Subcutaneous abdominal adipose tissue (tissue), 5 donors: ENCODE measurements around the gene WNT3.
A peak's percentile ranks its signal among the peaks of the same experiment; 100 is the strongest.

Experiments
- H3K27ac ChIP-seq: one replicate; pipeline ENCODE4 v1.7.0; 2013; ENCODE audit warnings: low read depth, mild to moderate bottlenecking, inconsistent platforms, low read length, moderate library complexity
- H3K27me3 ChIP-seq, 5 donors: one replicate each; pipeline ENCODE4 v1.7.0; 2013; ENCODE audit warnings: low read length in 5 of 5, inconsistent platforms in 1 of 5; ENCODE audit not compliant: control insufficient read depth in 5 of 5, insufficient read depth in 4 of 5
- H3K36me3 ChIP-seq, 5 donors: one replicate each; pipeline ENCODE4 v1.7.0; 2013; ENCODE audit warnings: low read length in 5 of 5; ENCODE audit not compliant: control insufficient read depth in 5 of 5, insufficient read depth in 5 of 5
- H3K4me1 ChIP-seq, 5 donors: one replicate each; pipeline ENCODE4 v1.7.0; 2013; ENCODE audit warnings: low read length in 5 of 5, mild to moderate bottlenecking in 3 of 5, moderate library complexity in 1 of 5; ENCODE audit not compliant: control insufficient read depth in 5 of 5, insufficient read depth in 5 of 5
- H3K4me3 ChIP-seq, 5 donors: one replicate each; pipeline ENCODE4 v1.7.0; 2013; ENCODE audit warnings: low read length in 5 of 5, low read depth in 1 of 5
- H3K9ac ChIP-seq, 5 donors: one replicate each; pipeline ENCODE4 v1.7.0; 2013; ENCODE audit warnings: low read length in 5 of 5, mild to moderate bottlenecking in 4 of 5, moderate library complexity in 3 of 5
- H3K9me3 ChIP-seq, 5 donors: one replicate each; pipeline ENCODE4 v1.7.0; 2013; ENCODE audit warnings: low read length in 5 of 5; ENCODE audit not compliant: control insufficient read depth in 5 of 5
- donor health status: healthy.
- donor health status: healthy.
- donor health status: healthy.
- donor health status: healthy.
- donor health status: healthy.

The WNT3 gene

GRCh38 chr17:46776298-46777005 is 42.0 kb downstream of the WNT3 start:
- Histone ChIP-seq H3K27ac (no peak overlapping the region), H3K4me3 (no peak overlapping the region), H3K4me1 (peaks cover 0 to 6% (median 6%) of the 10 kb centered on the region in 5 donors), H3K36me3 (no peaks in the 10 kb centered on the region), H3K27me3 (peaks cover 2 to 27% (median 17%) of the 10 kb centered on the region in 5 donors), H3K9me3 (no peaks in the 10 kb centered on the region), H3K9ac (no peak overlapping the region)

- Histone ChIP-seq H3K27ac (no peak overlapping the region), H3K27me3 (peaks cover 4 to 39% (median 25%) of the 10 kb centered on the region in 5 donors), H3K4me1 (peaks cover 0 to 26% (median 23%) of the 10 kb centered on the region in 5 donors), H3K9ac (no peak overlapping the region), H3K9me3 (no peaks in the 10 kb centered on the region), H3K36me3 (no peaks in the 10 kb centered on the region), H3K4me3 (no peak overlapping the region)
Observed at GRCh38 chr17:46774108-46774737, 44.3 kb downstream of the WNT3 start.

GRCh38 chr17:46773676-46774075 is 44.8 kb downstream of the WNT3 start:
- Histone ChIP-seq H3K27me3 (peaks cover 6 to 41% (median 25%) of the 10 kb centered on the region in 5 donors), H3K4me1 (peaks cover 0 to 26% (median 24%) of the 10 kb centered on the region in 5 donors), H3K36me3 (no peaks in the 10 kb centered on the region), H3K4me3 (no peak overlapping the region), H3K27ac (no peak overlapping the region), H3K9ac (no peak overlapping the region), H3K9me3 (no peaks in the 10 kb centered on the region)

- Histone ChIP-seq H3K36me3 (no peaks in the 10 kb centered on the region), H3K9me3 (no peaks in the 10 kb centered on the region), H3K27ac (no peak overlapping the region), H3K4me3 (no peak overlapping the region), H3K9ac (no peak overlapping the region), H3K4me1 (peaks cover 0 to 26% (median 24%) of the 10 kb centered on the region in 5 donors), H3K27me3 (peaks cover 10 to 40% (median 25%) of the 10 kb centered on the region in 5 donors)
Observed at GRCh38 chr17:46773221-46773605, 45.3 kb downstream of the WNT3 start.

- Histone ChIP-seq H3K4me1 (peaks cover 1 to 26% (median 24%) of the 10 kb centered on the region in 5 donors), H3K9me3 (no peaks in the 10 kb centered on the region), H3K9ac (peak overlapping the region in 2 of 5 donors; percentile 23 to 39), H3K4me3 (peak overlapping the region in 4 of 5 donors; percentile 37 to 64 (median 56)), H3K36me3 (no peaks in the 10 kb centered on the region), H3K27ac (no peak overlapping the region), H3K27me3 (peaks cover 10 to 35% (median 23%) of the 10 kb centered on the region in 5 donors)
Observed at GRCh38 chr17:46772475-46773220, 45.8 kb downstream of the WNT3 start.

- H3K4me1 ChIP-seq, result peaks cover 1 to 26% (median 24%) of the 10 kb centered on the region in 5 donors
- no peak overlapping the region for H3K27ac ChIP-seq
- peaks cover 6 to 31% (median 18%) of the 10 kb centered on the region in 5 donors for H3K27me3 ChIP-seq
- peak overlapping the region; percentile 37 to 64 (median 55) for H3K4me3 ChIP-seq
- H3K9me3 ChIP-seq, result no peaks in the 10 kb centered on the region
- no peaks in the 10 kb centered on the region for H3K36me3 ChIP-seq
- H3K9ac ChIP-seq, result peak overlapping the region in 2 of 5 donors; percentile 23 to 39
Observed at GRCh38 chr17:46771561-46772474, 46.7 kb downstream of the WNT3 start.

GRCh38 chr17:46770818-46771560 is 47.5 kb downstream of the WNT3 start:
- Histone ChIP-seq H3K36me3 (no peaks in the 10 kb centered on the region), H3K4me3 (peak overlapping the region in 4 of 5 donors; percentile 39 to 60 (median 46)), H3K9me3 (no peaks in the 10 kb centered on the region), H3K4me1 (peaks cover 1 to 26% (median 24%) of the 10 kb centered on the region in 5 donors), H3K9ac (peak overlapping the region in 4 of 5 donors; percentile 10 to 33 (median 28)), H3K27me3 (peaks cover 6 to 31% (median 14%) of the 10 kb centered on the region in 5 donors), H3K27ac (no peak overlapping the region)

- H3K27me3 ChIP-seq, result peaks cover 6 to 31% (median 13%) of the 10 kb centered on the region in 5 donors
- no peak overlapping the region for H3K27ac ChIP-seq
- H3K36me3 ChIP-seq, result no peaks in the 10 kb centered on the region
- no peak overlapping the region for H3K9ac ChIP-seq
- no peaks in the 10 kb centered on the region for H3K9me3 ChIP-seq
- H3K4me3 ChIP-seq, result peak overlapping the region in 3 of 5 donors; percentile 50 to 60 (median 51)
- H3K4me1 ChIP-seq, result peaks cover 1 to 28% (median 24%) of the 10 kb centered on the region in 5 donors
Observed at GRCh38 chr17:46770439-46770817, 48.1 kb downstream of the WNT3 start.
